ENCODE measurements around the gene CIDEA.

Gene CIDEA

DNA sequence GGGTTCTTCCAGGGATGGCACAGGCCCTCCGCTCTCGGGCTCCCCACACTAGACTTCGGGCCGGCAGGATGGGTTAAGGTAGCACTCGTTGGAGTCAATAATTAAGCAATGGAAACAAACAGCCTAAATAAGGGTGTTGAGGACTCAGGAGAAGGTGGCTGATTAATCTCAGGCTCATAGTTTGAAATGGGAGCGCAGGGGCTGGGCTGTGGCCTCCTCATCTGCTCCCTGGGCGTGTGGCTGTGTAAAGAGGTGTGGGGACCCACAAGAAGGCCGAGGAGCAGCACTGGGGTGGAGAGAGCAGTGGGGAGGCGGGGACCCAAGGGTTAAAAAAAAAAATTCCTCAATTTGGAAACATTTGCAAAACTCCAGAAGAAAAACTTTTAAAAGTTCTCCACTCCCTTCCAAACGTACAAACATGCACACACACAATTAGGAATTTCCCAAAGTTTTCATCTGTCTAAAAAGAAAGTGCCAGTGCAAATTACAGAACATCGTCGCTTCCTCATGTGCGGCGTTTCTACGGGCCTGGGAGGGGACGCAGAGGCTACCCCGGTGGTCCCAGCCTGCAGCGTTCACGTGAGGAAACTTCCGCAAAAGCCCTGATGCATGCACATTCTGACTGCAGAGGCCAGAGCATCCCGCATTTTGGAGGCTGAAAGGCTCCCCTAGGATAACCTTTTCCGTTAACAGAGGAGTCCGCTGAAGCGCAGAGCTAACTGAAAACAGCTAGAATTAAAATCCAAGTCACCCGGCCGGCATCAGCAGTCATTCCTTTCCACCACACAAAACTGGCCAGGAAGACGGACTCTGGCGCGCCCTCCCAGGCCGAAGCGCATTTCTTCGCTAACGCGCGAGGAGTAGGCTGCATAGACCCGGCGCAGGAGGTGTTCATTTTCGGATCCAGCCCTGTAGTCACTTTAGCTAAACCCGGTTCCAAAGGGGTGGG, 52.9 kb downstream of the CIDEA start:
- no peak for DNase-seq (ENCODE audit: insufficient read length, low spot score)
- no peak for FAIRE-seq
- no peak for TF ChIP-seq POLR2A (IDR thresholded peaks at IDR 0.05; ENCODE audit: low read depth, low read length)

DNA sequence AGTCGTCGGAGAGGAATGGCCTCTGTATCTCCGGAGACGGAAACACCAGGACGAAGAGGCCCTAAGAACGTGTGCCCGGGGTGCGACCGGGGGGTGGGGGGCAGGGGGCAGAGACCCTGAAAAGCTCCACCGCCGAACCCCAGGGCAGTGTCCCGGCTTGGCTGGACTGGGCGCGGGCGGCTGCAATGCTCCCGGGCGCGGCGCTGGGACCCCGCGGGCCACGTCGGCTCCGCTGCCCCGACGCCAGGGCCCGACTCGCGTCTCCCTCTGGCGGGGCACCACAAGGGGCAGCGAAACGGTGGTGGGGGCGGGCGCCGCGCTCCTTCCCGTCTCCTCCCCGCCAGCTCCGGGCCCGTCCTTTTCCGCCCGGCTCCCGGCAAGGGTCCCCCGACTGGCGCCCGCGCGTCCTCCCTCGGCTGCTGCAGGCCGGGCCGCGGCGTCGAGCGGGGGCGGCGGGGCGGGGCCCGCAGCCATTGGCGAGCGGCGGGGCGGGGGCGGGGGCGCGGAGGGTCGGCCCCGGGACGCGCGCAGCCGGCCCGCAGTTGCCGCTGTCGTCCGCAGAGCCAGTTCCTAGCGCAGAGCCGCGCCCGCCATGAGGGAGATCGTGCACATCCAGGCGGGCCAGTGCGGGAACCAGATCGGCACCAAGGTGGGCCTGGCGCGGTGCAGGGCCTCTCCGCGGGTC, 53.7 kb downstream of the CIDEA start, which contains the start of gene TUBB6:
TSS of gene TUBB6 (plus strand) at position 541 of the 685 bp plus-strand sequence. CDS start at position 593, 52 bp downstream.
- TF ChIP-seq POLR2A (IDR thresholded peaks at IDR 0.05; ENCODE audit: low read depth, low read length): peak; percentile 91
- DNase-seq (ENCODE audit: insufficient read length, low spot score) (peak; percentile 57), FAIRE-seq (no peak)

DNA sequence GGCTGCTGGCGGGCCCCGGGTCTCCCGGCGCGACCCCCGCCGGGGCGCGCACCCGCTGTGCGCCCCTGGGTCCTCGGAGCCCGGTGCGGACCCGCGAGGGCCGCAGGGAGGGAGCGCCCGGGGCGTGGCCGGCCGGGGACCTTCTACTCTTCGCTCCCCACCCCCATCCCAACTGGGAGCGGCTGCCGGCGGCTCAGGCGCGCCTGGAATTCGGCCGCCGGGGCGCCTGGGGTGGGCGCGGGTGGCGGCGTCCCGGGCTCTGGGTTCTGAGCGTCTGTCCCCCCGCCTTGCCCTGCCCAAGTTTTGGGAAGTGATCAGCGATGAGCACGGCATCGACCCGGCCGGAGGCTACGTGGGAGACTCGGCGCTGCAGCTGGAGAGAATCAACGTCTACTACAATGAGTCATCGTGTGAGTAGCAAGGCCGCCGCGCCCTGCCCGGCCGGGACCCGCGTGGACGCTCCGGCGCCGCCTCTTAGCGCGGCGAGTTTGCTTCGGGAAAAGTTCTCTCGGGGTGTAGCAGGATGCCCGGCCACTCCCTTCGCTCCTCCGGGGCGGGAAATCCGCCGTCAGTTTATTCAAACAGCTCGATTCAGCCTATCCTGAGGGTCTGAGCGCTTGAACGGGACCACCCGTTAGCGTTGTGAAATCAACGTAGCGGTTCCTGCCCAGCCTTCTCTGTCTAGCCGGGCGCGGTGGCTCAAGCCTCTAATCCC, 54.4 kb downstream of the CIDEA start:
- peak; percentile 53 for FAIRE-seq
- peak; percentile 77 for TF ChIP-seq POLR2A (IDR thresholded peaks at IDR 0.05; ENCODE audit: low read depth, low read length)
- DNase-seq (ENCODE audit: insufficient read length, low spot score): peak; percentile 74

DNA sequence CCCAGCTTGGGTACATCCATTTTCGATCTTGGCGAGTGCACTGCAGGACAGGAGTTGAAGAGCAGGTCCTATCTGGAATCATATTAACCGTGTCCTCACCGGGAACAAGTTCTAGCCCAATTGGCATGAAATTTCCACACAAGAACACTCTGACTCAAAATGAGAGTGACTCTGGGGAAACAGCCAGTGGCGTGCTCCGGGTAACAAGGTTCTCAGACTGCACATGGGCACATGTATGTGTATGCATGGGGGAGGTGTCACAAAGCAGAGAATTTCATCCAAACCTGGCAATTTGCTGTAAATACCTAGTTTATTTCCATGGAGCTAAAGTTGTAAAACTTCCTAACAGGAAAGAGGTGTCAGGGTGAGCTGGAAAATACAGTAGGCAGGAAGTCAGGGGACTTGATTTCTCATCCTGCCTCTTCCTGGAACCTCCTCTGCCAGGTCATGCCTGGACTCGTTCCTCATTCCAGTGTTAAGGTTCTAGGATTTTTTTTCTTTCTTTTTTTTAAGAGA, 55.6 kb downstream of the CIDEA start:
- FAIRE-seq (no peak), DNase-seq (ENCODE audit: insufficient read length, low spot score) (no peak)
- no peak for TF ChIP-seq POLR2A (IDR thresholded peaks at IDR 0.05; ENCODE audit: low read depth, low read length)

DNA sequence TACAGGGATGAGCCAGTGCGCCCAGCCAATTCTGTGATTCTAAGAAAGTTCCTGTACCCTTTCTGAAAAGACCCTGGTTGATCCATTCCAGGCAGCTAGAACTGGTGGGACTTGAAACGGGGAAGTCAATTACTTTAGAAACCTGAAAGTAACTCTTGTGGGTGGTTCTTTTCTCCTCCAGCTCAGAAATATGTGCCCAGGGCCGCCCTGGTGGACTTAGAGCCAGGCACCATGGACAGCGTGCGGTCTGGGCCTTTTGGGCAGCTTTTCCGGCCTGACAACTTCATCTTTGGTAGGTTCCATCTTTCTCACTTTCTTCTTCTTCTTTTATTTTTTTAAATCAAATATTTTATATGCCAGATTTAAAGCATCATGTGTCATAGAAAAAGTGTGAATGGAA, 56.6 kb downstream of the CIDEA start:
- no peak for TF ChIP-seq POLR2A (IDR thresholded peaks at IDR 0.05; ENCODE audit: low read depth, low read length)
- FAIRE-seq: no peak
- no peak for DNase-seq (ENCODE audit: insufficient read length, low spot score)

DNA sequence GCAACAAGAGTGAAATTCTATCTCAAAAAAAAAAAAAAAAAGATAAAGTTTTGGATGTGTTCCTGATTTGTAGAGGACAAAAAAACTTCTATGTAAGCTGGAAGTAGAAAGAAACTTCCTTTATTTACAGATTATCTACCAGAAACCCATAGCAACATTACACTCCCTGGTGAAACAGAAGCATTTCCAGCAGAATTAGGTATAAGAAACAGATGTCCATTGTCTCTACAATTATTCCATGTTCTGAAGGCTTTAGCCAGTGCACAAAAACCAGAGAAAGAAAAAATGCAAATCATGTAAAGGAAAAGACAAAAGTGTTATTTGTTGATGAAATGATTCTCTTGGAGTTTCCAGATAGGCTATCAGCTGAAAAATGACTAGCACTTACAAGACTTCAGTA, 58.8 kb downstream of the CIDEA start:
- TF ChIP-seq POLR2A (IDR thresholded peaks at IDR 0.05; ENCODE audit: low read depth, low read length): no peak
- FAIRE-seq: no peak
- DNase-seq (ENCODE audit: insufficient read length, low spot score): no peak

DNA sequence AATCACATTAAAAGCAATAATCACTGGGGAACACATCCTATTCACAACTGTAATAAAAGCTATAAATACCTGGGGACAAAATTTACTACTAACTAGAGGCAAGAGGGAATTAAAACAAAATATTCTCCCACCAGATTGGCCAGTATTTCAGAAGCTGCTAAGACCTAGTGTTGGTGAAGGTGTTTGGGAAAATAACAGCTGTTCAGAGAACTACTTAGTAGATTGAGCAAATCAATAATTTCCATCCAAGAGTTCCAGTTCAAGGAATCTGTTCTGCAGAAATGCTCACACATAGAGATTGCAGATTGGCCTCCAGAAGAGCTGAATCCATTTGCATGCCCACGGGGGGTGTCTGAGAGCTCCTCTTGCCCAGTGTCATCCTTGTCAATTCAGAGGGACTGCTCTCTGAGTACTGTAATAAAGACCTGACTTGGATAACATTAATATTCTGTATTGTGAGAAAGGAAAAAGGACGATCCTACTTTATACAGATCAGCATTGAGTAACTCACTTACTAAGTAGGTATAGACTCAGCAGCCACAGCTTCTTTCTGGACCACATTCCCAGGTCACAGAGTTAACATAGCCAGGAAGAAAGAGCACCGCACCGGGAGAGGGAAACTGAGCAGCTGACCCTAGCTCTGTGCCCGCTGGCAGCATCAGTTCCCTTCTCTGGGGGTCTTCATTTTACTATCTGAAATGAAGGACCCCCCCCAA, 59.5 kb downstream of the CIDEA start:
- TF ChIP-seq POLR2A (IDR thresholded peaks at IDR 0.05; ENCODE audit: low read depth, low read length): no peak
- FAIRE-seq: no peak

DNA sequence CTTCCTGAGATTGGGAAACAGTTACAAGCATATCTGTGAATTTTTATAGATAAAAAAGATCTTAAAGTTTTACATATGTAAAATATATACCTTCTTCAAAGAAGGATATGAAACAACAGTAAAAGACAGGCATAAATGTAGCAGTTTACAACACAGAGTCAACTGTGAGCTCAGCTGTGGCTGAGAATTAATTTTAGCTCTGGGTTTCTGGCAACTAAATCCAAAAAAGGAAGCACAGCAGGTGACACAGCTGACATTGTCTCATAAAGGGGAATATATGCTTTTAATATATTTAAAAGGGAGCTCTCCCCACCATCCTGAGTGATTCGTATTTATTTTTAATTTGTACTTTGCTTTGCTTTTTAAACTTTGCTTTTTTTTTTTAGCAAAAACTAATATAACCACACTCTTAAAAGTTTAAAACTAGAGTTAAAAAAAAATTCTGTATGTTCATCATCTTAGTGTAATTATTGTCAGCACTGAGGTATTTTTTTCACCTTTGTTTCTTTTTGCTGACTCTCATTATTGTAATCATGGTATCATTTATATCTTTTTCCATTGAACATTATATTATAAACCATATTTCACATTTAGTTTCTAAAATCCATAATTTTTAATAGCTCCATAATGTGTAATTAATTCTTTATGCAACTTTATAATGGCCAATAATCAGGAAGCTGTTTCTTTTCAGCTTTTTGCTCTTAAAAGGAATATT, 60.6 kb downstream of the CIDEA start:
- no peak for TF ChIP-seq POLR2A (IDR thresholded peaks at IDR 0.05; ENCODE audit: low read depth, low read length)
- DNase-seq (ENCODE audit: insufficient read length, low spot score): no peak
- FAIRE-seq: no peak

More for the DNA sequence above, 59.5 kb downstream of the CIDEA start:
- DNase-seq (ENCODE audit: insufficient read length, low spot score): no peak

DNA sequence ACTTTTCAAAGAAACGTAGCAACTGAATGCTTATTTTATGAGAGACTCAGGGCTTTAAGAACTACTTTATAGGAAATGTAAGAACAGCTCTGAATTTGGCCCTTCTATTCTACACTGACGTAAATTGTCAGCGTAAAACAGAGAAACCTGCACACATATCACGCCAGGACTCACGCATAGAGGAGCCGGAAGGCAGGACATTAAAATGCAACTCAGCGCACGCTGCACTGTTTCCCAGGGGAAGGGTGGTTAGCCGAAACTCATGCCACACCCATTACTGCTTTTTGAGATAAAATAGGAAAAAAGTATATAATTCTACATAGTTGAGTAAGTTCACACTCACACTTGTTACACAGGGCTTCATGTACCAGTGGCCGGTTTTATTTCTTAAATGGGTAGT, 61.3 kb downstream of the CIDEA start:
- no peak for TF ChIP-seq POLR2A (IDR thresholded peaks at IDR 0.05; ENCODE audit: low read depth, low read length)
- DNase-seq (ENCODE audit: insufficient read length, low spot score): no peak
- FAIRE-seq: no peak

DNA sequence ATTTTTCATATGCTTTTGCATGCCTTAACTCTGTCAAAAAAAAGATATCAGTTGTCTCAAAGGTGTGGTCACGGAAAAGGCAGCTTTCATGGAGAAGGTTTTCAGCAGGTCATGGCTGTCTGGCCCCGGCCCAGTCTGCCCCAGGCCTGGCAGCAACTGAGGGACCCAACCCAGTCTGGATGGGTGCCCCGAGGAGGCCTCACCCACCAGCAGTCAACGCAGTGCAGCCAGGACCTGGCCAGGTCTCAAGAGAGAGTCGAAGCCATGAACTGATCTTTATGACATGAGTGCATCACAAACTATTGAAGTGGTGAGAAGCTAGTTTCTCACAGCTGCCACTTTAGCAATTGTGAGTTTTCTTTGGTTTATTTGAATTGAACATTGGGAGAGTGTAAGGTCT, 61.8 kb downstream of the CIDEA start:
- no peak for TF ChIP-seq POLR2A (IDR thresholded peaks at IDR 0.05; ENCODE audit: low read depth, low read length)
- DNase-seq (ENCODE audit: insufficient read length, low spot score) (no peak), FAIRE-seq (peak; percentile 6)

DNA sequence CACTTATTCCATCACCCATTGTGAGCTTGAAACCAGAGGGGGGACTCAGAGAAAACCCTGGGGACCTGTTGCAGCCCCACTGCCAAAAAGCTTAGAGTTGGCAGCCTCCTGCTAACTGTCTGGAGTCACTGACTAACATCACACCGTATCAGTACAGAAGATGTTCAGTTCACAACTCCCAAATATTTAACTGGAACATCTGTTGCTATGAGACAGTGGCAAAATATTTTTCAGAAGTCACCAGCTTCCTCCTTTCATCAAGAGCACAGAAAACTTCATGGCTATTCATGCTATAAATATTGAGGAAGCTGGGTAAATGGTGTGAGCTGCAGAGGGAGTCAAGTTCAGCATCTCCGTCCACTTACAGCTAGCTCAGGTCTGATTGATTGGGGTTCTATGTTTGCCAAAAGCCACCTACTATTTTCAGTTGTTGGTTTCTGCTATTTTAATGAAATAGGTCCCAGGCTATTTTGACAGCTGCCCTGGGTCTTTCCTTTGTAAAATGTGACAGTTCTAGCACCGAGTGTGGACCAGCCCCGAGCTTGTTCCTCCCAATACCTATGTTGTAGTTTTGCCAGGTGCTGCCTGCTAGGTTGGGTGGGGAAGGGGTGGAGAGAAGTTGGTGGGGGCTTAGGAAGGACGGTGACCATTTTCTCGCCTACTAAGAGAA, 63.6 kb downstream of the CIDEA start:
- DNase-seq (ENCODE audit: insufficient read length, low spot score): no peak
- FAIRE-seq: no peak
- TF ChIP-seq POLR2A (IDR thresholded peaks at IDR 0.05; ENCODE audit: low read depth, low read length): no peak

DNA sequence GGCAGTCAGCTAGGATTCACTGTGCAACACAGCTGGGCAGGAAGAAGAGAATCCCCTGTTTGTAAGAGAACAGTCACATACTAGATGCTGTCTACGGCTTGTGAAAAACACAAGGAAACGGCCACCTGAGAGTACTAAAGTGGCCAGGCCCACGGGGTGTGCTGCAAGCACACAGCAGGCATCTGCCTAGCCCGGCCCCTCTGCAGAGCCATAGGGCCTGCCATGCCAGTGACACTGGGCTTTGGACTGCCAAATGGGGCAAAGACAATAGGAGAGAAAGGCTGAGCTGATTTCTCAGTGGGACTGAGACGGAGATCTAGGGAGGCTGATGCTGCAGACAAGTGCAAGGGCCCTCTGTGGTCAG, 64.2 kb downstream of the CIDEA start:
- no peak for DNase-seq (ENCODE audit: insufficient read length, low spot score)
- FAIRE-seq: no peak

More for the DNA sequence above, 64.2 kb downstream of the CIDEA start:
- TF ChIP-seq POLR2A (IDR thresholded peaks at IDR 0.05; ENCODE audit: low read depth, low read length): no peak
